ENCODE data around the gene GTF2H2C_2.
"Not testable (repeated sequence)": the region's sequence is repeated elsewhere in the genome, so short reads cannot be mapped to it uniquely, and the experiment has no call there.

Gene GTF2H2C_2

DNA sequence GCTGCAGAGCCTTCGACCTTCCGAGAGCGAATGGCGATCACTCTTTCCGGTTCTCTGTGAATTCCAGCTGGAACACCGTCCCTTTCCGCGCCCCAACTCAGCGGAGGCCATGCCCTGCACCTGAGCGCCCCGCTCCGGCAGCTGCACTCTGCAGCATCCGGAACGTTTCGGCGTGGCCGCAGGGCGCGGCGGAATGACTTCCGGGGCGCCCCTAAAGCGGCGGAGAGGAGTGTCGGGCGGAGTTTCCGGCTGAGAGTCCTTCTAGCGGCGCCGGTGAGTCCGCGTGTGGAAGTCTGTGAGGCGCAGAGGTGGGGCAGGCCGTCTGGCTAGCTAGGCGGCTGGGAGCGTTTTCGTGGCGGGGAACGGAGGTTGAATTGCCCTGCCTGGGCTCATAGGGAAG is at the start of gene GTF2H2C_2:
Gene GTF2H2C_2, plus strand, starts transcription at position 252 of the 400 bp plus-strand sequence.
- DNase-seq (ENCODE audit: low read depth) = not testable (repeated sequence)

GRCh38 chr5:70400984-70401686 is 14.0 kb upstream of the GTF2H2C_2 start:
- DNase-seq (ENCODE audit: low read depth) = peak; percentile 44

DNA sequence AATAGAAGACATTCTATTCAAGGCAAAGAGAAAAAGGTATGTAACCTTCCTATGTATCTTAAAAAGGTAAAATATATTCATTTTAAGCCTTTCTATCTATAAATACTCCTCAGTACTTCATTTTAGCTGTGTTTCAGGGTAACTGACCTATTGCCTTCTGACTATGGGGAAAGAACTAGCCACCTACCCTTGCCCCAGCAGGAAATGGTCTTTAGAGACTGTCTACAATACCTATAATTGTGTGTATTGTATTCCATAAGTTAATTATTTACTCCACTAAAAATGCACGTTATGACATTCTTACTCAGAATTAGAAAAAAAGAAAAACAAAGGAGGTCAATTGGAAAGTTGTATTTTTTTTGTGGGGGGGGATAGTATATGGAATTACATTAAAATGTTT is 6.2 kb downstream of the GTF2H2C_2 start:
- DNase-seq (ENCODE audit: low read depth) = not testable (repeated sequence)

DNA sequence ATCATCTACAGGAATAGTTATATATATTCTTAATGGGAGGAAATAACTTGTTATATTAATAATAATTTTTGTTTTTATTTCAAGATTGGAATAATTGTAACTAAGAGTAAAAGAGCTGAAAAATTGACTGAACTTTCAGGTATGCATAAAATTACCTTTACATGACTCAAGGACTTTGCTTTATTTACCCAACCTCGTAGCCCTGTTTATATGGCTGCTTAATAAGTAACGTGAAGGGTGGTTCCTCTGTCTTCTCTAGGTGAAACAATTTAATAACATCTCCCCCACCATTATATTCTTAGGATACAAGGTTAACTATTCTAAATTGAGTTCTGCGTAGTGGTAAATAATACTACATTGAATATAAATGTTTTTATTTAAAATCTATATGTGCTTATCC is 8.0 kb downstream of the GTF2H2C_2 start:
- DNase-seq (ENCODE audit: low read depth) = not testable (repeated sequence)

DNA sequence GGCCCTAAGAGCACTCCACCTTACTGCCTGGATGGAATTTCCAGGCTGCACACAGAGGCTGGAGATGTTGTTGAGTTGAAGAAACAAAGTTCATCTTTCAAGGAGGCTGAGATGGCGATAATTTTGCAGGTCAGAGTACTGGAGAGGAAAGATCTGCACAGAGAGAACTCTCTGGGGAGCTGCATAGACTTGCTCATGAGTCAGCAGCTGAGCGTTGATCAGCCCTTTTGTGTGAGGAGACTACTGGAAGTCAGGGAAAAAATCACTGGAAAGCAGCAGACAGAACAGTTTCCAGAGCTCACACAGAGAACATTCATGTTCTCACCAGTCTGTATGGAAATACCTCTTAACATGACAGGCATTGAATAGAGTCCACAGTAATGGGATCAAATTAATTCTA is 23.4 kb downstream of the GTF2H2C_2 start:
- not testable (repeated sequence) for DNase-seq (ENCODE audit: low read depth)

DNA sequence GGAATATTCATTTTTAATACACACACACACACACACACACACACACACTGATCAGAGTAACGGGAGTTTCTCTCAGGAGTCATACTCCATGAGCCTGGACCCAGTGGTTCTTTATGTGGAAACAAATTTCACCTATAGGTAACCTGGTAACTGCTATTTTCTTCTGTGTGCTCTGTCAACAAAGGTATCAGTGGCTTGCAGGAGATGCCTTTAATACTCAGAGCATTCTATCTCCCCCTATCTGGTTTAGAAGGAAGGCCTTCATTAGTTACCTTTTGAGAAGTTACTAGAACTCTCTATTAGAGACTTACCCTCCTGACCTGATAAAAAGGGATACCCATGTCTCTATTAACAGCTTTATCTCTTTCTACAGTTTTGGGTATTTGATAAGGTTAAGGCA is 34.4 kb downstream of the GTF2H2C_2 start:
- not testable (repeated sequence) for DNase-seq (ENCODE audit: low read depth)

DNA sequence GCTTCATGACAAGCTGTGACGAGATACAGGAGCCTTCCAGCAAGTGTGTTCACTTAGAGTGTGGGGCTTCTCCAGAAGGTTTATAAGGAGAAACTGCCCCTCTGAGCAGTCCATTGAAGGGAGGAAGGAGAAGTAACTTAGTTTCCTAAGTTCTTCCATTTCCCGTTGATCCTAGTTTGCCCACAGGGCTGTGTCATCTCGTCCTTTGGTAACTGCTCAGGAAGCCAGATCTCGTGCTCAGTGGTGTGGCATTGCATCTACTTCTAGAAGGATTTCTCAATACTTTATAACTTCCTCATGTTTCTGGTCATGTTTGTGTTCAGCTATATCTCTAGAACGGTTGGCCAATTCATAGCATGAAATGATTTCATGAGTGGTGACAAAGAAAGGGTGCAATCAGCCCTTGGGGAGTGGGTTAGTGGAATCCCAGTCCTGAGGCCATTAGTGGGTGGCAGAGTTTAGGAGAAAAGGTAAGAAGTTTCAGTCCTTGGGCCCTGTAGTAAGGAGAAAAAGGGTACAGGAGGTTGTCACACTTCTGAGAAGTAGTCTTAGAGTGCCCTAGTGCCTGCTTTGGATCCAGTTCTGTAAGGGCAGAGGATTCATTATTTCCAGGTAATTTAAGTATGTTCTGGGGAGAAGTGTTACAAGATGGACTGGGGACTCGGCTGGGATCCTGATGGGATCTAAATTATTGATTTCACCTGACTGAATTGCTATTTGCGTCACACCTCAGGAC is 36.2 kb downstream of the GTF2H2C_2 start:
- not testable (repeated sequence) for DNase-seq (ENCODE audit: low read depth)

- not testable (repeated sequence) for DNase-seq (ENCODE audit: low read depth)
Observed at GRCh38 chr5:70457093-70457492, 41.9 kb downstream of the GTF2H2C_2 start.

DNA sequence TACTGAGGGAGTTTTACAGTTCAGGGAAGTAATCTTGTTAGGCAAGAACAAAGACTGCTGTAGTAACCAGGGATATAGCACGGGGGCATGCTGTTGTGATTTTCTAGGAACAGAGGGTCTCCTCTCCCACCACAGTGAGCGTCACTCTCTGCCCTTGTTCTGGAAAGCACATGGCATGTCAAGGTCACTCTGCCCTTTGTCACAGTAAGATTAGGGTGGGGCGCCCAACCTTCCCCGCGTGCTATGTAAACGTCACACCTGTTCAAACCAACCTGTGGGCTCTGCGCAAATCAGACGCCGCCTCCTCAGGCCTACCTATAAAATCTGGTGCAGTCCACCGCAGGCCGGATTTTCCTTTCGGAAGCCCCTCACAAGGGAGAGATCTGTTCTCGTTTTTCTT is 44.0 kb downstream of the GTF2H2C_2 start:
- DNase-seq (ENCODE audit: low read depth) = not testable (repeated sequence)

DNA sequence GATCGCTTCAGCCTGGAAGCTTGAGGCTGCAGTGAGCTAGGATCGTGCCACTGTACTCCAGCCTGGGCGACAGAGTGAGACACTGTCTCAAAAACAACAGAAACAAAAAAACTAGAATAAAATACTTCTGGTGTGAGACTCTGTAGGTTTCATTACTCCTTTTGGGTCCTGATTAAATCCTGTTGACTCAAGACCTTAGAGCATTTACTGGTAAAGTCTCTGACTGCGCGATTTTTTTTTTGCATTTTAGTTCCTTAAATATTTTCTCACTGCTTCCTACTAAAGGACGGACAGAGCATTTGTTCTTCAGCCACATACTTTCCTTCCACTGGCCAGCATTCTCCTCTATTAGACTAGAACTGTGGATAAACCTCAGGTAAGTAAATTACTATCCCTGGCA is 46.8 kb downstream of the GTF2H2C_2 start:
- DNase-seq (ENCODE audit: low read depth) = not testable (repeated sequence)

DNA sequence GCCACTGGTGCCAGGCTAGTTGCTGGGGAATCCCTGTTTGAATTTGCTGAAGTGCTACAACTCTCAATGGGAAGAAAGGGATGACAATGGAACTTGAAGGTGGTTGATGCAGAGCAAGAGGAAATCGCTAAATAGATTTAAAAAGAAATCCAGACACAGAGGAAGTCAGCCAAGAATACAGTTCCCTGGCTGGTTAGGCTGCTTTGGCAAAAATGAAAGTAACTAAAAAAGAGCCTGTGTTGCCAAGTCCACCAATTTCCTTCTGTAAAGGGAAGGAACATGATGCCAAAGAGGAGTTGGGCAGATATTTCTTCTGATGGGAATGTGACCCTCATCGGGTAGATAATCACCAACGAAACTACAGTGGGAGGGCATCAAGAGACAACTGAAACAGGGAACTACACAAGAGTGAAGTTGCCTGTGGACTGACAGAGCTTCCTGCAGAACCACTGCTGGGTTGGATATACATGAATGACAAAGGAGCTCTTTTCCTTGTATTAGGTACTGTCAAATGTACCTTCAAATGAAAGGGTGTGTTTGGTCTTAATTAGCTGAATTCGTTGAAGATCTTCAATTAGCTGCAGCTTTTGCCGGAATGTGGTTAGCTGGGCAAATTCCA is 49.0 kb downstream of the GTF2H2C_2 start:
- DNase-seq (ENCODE audit: low read depth) = not testable (repeated sequence)

GRCh38 chr5:70469926-70470509 is 54.9 kb downstream of the GTF2H2C_2 start:
- not testable (repeated sequence) for DNase-seq (ENCODE audit: low read depth)
